Left forelimb (tissue), 1 donor: ENCODE measurements around the gene KLRK1.
"Not testable (repeated sequence)": the region's sequence is repeated elsewhere in the genome, so short reads cannot be mapped to it uniquely, and the experiment has no call there.

Source experiments
- DNase-seq: peaks from one replicate; pipeline ENCODE4 v3.0.0-alpha.2; 2018; ENCODE audit warnings: low spot score

The KLRK1 gene

DNA sequence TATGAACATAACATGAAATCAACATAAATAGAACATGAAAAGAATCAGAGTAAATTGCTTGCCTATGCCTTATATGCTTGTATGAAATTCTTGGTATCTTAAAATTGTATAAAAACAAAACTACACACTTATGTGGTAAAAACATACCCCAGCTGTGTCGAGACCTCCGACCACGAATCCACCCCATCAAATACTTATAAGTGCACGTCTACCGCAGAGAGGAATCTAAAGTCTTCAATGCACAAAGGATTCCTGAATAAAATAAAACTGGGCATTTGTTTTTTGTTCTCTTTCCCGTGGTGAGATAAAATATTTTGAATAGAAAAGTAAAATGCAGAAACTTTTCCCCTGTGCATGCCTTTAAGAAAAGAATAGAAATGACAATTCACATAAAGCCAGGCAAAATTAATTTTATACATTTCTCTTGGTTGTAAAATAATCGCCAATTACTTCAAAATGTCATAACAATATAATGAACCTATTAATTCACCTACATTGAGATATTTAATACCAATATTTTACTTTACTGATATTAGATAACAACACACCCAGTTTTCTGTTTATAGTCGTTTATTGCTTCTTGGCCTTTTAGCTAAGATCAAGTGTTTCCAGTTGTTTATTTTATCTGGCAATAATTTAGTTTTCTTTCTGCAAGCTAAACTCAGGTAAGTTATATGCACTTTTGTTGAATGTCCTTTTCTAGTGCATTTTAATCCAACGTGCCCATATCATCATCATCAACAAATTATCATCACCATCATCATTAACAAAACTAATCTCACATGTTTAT lies 1.0 kb downstream of the KLRK1 start:
- no peak for DNase-seq

DNA sequence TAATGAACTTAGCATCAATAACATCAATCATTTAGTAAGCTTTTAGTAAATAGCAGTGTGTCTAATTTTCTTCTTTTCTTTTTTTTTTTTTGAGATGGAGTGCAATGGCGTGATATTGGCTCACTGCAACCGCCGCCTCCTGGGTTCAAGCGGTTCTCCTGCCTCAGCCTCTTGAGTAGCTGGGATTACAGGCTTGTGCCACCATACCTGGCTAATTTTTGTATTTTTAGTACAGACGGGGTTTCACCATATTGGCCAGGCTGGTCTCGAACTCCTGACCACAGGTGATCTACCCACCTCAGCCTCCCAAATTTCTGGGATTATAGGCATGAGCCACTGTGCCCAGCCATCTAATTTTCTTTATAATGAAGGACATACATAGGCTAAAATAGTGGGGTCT lies 2.3 kb downstream of the KLRK1 start:
- not testable (repeated sequence) for DNase-seq

DNA sequence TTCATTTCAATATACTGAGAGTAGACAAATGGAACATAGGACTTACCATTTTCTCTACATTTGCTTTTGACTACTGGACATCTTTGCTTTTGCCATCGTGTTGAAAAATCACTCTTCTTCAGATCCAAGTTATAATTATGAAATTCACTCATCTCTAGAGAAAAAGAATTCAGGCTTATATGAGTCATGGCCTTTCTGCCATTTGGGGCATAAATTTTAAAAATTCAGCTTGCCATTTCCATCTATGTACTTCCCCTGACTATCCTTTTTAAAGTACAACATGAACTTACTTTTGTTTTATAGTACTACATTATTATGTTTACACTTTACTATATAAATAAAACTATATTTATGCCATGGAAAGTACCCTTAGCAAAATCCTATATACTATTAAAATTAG lies 3.0 kb downstream of the KLRK1 start:
- no peak for DNase-seq

- DNase-seq: no peak
Observed at GRCh38 chr12:10385166-10385613, 4.7 kb downstream of the KLRK1 start.

GRCh38 chr12:10384191-10384590 lies 5.7 kb downstream of the KLRK1 start:
- no peak for DNase-seq

GRCh38 chr12:10381928-10382628 lies 7.8 kb downstream of the KLRK1 start:
- no peak for DNase-seq

GRCh38 chr12:10378737-10379136 lies 11.1 kb downstream of the KLRK1 start:
- not testable (repeated sequence) for DNase-seq

GRCh38 chr12:10374624-10375018 lies 15.2 kb downstream of the KLRK1 start:
- no peak for DNase-seq

DNA sequence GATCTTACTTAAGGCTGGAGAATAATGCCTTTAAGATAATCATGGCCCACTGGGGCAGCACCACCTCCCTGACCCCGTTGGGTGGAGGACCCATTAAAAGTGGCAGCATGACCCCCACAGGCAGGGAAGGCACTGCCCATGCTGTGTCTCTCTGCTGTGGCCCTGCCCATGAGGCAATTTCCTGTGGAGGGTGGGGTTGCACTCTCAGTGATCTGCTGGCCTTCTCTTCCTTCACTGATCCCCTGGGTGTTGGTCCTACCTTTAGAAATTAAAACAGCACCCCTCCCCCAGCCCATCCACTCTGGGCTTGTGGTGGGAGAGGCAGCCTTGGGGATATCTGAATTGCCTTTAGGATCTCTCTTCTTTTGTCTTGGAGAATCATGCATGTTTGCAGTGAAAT lies 17.3 kb downstream of the KLRK1 start:
- no peak for DNase-seq

DNA sequence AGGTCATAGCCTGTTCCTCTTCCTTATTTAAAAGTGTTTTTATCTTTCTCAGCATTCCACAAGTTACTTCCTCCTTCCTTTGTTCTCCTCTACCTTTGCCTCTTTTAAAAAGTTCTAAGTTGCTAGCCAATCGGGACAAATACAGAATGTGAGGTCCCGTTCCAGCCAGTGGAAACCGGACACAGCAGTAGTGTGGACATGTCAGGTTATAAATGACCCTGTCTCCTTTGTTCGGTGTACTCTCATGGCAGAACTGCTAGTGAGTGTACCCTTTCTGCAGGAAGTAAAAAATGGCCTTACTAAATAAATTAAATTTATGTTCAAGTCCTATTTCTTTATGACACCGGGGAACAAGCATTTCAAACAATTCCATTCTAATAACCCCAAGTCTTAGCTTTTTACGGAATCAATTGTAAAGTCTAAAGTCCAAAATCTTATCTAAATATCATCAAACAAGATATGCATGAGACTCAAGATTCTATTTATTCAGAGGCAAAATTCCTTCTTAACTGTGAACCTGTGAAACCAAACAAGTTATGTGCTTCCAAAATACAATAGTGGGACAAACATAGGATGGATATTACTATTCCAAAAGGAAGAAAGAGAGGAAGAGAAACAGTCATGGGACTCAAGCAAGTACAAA lies 17.8 kb downstream of the KLRK1 start:
- not testable (repeated sequence) for DNase-seq

DNA sequence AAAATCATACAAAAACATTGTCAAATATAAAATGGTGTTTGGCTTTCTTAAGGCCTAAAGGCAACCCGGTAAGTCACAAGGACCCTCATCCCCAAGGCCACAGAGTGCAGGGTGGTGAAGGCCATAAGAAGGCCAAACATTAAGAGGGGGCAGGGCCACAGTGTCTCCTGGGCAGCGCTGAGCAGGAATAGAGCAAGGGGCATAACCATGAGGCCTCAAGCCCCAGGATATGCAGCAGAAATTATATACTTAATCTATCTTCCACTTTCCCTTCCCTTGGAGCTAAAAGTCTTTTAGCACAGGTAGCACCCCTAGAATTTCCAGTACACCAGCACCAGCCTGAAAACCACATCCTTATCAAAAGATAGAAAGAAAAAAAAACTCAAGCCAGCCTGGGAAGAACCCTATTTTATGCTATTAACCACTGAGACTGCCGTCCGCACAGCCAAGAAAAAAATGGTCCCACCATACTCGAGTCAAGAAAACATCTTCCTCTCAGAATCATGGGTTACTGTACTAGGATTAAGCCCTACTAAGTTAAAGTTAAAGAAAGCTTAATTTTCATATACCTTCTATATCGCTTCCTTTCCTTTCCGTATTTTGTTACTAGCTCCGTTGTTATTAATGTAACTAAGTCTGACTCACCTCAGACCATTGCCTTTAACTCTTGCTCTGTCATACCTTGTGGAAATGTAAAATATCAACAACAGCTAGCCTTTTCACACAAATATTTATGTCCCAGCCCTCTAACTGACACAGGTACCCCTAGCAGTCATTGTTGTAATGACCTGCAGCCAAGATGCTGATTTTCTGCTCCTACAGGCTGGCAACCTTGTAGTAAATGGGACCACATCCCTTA lies 20.1 kb downstream of the KLRK1 start:
- DNase-seq: no peak

GRCh38 chr12:10368206-10369171 lies 21.4 kb downstream of the KLRK1 start:
- DNase-seq: no peak

- not testable (repeated sequence) for DNase-seq
Observed at GRCh38 chr12:10367714-10368113, 22.1 kb downstream of the KLRK1 start.

GRCh38 chr12:10366875-10367274 lies 23.0 kb downstream of the KLRK1 start:
- DNase-seq: no peak

DNA sequence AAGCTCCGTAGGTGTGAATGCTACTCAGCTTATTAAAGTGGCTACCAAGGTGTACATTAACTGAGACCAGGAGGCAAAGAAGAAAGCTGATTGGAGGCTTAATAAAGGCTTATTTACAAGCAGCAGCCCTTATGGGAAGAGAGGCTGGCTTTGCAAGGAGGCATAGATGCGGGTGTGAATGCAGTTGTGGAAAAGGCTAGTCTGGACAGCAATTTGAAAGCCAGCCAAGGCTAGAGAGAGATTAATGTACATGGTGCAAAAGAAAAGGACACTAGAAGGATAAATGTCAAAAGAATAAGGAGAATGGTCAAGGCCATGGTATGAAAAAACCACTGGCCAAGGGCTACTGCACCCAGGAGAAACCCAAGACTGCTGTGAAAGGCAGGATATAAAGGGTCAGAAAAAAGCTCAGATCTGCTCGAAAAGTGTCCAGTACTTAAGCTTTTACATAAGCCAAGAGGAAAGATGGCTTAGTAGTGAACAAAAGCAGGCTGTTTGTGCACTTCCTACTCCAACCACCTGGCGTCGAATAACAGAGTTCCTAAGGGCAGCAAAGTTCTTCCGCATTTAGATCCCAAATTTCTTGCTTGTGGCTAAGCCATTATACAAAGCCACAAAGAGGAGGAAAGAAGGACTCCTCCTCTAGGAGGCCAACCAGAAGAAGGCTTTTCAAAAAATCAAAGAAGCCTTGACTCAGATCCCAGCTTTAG lies 24.0 kb downstream of the KLRK1 start:
- no peak for DNase-seq

DNA sequence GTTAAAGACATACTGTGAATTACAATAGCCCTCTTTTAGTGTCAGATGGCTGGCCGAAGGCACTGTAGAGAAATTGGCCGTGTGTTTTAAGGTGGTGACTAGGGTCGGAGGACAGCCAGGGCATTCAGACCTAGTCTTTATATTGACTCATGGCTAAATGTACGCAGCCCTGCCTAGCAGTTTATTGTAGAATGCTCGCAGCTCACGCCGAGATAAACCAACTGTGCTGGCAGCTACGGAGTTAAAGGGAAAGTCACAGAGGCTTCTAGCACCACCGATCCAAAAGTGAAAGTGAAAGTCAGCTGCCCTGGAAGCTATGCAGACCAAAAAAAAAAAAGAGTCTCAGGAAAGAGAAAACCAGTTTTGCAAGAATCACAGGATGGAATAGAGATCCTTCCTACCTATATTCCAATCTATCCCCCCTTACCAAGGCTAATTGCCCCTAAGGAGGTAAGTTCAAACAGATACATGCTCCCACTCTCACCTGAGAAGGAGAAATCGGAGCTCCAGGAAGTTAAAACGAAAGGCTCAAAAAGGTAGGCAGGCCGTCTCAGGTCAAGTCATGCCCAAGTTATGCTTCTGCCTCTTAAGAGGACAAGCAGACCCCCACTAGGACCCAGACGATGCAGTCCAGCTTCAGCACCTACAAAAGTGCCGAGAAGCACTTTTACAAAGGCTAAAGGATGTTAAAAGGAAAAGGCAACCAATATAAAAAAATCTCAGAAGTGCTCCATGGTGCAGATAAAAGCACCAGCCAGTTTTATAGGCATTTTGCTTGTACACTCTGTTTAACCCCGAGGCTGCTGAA lies 24.8 kb downstream of the KLRK1 start:
- DNase-seq: no peak

DNA sequence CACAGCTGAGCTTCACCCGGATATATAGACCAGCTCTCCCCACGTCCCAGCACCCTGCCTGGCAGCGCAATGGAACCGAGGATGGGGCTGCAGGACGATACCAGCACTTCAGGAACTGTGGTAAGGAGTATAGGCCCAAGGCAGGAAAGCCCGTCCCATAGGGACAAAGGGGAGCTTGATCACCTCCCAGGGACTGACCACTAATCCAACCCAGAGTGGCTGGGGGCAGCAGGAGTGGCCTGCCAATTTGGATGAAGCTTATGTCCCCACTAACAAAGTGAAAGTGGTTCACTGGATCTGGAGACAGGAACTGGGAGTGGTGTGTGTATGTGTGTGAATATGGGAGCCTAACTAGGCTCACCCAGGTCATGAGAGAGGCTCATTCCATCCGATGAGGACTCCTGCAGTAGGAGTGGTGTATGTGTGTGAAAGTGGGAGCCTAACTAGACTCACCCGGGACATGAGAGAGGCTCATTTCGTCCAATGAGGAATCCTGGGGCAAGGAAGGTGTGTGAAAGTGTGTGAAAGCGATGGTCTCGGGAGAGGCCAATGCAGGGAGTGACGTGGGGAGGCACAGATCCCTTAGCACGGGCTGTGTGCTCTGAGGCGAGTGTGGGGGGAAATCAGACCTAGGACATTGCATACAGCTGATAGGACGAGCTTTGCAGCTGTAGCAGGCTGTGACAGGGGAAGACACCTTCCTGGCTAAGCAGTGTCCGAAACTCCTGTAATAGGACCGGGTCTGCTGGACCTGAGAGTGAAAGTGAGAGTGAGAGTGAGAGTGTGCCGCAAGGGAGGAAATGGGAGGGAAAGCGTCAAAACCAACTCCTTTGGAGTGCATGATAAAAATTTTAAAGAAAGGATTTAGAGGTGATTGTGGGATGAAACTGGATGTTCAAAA lies 25.7 kb downstream of the KLRK1 start:
- no peak for DNase-seq

- no peak for DNase-seq
Observed at GRCh38 chr12:10363658-10363913, 26.3 kb downstream of the KLRK1 start.
